ENCODE data around the gene HSPB7.
"Not testable (repeated sequence)": the region's sequence is repeated elsewhere in the genome, so short reads cannot be mapped to it uniquely, and the experiment has no call there.

The HSPB7 gene

DNA sequence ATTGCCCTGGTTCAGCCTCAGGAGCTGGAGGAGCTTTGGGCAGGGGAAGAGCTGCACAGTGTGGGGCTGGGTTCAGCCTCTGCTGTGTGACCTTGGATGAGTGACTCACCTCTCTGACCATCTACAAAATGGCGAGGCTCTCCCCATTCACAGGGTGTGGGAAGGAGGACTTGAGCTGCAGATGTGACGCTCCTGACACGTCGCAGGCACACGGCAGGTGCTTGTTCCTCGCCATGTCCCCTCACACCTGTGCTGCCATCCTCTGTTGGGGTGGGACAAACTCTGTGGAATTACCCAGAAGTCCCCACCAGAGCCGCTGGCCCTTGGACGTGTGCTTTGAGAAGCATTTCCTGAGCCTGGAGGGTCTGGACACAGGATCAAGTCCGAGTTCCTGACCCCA is 3.0 kb upstream of the HSPB7 start:
- DNase-seq, result not testable (repeated sequence)

DNA sequence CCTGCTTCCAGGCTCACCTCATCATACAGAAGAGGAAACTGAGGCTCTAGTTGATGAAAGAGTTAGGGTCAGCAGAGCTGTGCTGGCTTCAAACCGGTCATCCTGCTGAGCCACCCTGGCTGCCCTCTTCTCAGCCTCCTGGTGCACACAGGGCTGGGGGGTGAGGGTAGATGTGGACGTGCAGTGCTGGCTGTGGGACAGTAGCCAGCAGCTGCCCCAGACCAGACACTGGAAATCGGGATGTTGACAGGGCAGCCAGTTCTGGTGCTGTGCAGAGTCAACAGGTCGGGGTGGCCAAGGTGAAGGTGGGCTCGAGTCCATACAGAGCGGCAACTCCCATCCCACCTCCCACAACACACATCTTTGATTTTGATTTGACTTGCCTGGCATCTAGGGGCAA is 2.5 kb upstream of the HSPB7 start:
- no peak for DNase-seq

DNA sequence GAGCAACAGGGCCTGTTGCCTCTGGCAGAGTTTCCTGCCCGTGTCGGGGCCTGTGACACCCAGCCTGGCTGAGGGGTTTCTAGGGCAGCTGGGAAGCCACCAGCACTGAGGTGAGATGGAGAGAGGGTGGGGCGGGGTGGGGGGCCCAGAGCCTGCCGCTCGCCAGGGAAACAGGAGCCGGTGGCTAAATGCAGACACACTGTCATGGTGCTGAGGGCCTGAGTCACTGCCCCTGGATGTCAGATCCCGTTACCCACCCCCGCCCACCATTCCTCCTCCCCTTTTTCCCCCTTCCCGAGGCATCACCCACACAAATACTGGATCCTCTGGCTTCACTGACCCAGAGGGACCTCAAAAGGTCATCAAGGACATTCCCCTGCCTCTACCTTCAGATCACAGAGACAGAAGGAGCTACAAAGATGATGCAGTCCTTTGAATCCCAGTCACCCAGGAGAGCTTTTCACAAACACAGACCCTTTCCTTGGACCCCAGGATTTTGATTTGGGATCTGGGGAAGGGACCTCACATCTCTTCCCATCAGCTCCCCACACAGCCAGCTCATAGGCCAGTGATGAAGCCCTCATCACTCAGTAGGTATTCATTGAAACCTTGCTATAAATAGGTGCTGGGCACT is 1.9 kb upstream of the HSPB7 start:
- no peak for DNase-seq

DNA sequence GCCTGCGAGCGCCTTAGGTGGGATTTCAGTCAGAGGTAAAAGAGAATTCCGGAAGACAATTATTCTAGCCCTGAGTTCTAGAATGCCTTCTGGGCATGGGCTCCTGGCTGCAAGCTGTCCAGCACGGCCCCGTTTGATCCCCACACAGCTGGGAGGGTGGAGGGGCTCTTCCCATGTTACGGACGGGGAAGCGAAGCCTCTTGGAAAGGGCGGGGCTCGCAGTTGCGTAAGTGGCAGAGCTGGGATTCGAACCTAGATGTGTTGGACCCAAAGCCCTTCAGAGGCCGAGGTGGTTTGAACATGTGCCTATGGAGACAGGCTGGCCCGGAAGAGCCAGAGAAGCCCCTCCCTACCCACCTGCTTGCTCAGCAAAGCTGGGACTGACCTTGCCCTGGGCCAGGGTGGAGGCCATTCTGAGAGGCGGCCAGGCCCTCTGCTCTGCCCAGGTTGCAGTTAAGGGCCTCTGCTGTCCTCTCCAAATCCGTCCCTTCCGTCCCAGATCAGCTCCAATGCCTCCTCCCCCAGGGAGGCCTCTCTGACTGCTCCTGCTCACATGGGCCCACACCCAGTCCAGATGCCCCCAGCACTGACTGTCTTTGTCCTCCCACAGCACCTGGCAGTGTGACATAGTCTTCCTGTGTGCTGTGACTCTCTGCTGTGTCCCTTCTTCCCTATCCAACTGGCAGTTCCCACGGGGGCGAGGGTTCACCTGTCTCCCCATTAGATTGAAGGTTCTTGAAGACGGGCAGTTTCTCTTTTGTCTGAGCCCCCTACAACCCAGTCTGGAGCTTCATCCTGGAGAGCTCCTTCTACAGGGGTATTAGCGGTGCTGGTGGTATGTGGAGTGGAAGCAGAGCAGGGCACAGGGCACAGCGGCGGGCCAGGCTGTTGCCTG is 1.2 kb upstream of the HSPB7 start:
- DNase-seq, result no peak

DNA sequence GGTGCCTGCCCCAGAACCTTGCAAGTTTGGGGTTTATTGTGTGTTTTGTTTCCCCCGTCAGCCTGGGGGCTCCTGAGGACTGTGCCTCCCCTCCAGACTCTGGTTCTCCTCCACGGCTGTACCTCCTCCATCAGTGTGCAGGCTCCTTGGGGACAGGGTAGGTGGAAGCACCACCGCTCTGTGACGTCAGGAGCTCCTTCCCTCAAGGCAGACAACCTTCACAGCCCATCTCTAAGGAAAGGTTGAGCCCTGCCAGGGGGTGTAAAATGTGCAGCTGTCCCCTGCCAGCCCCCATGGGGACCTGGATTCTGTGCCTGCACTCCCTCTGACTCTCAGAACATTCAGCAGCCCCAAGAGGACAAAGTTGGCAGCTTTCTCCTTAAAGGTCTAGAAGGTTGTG is 465 bp upstream of the HSPB7 start:
- DNase-seq, result no peak

DNA sequence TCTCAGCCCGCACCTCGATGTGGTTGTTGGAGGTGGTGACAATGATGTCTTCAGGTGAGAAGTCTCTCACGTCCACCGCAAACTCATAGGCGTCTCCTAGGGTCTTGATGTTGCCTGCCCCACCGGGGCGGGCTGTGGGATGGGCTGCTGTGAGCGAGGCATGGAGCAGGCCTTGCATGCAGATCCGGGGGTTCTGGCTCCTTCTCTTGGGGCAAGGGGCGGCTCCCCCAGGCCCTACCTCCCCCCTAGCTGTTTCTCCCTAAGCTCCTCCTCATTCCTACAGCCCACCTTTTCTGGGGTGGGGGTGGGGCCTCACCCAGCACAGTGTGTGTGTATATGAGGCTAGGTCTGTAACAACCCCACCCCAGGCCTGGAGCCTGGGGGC is 775 bp downstream of the HSPB7 start:
- no peak for DNase-seq

DNA sequence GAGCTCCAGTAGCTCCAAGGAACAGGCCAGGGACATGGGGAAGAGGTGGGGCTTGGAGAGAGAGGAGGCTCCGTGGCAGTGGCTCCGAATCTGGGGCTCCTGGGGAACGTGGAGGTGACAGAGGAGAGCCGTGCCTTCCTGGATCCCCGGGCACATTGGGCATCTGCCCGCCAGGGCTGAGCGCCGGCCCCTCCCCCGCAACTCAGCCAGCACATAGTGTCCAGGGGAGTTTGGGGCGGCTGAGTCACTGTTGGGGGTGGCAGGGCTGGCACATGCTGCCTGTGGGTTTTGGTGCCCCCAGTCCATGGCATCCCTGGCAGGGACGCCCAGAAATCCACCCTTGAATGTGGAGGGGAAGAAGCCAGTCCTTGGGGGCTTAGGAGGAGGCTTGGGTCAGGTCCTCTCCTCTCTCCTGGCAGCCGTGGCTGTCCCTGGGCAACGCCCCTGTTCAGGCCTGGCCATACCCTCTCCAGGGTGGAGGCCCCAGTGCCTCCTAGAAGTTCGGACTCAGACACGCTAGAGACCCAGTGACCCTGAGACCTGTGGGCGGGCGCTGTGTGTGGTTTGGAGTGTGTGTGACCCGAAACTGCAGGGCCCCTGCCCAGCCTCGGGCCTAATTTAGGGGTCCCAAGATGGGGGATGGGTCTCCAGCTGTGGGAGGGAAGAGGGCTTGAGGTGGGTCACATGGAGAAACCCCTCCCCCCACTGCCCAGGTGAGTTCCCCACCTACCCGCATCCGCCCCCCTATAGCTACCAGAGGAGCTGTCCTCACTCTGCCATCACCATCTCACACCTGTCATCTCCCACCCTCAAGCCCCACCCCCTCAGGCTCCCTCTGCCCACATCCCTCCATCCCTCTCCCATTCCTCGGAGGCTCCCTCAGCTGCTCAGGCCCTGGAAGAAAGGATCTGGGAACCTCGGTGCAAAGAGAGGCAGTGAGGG is 1.6 kb downstream of the HSPB7 start:
- no peak for DNase-seq

DNA sequence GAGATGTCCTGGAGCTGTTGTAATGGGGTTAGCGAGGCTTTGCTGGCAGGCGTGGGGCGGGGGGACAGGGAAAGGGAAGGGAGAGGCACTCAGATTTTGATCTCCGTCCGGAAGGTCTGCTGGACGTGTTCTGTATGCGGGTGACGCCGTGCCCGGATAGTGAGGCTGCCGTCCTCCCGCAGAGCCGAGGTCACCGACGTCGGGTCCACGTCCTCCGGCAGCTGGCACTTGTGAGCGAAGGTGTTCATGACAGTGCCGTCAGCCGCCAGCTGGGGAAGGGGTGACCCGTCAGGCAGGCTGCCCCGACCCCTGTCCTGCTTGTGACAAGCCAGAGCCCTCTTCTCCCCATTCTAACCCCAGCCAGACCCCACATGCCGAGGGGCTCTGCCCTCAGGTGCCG is 2.4 kb downstream of the HSPB7 start:
- DNase-seq, result no peak

DNA sequence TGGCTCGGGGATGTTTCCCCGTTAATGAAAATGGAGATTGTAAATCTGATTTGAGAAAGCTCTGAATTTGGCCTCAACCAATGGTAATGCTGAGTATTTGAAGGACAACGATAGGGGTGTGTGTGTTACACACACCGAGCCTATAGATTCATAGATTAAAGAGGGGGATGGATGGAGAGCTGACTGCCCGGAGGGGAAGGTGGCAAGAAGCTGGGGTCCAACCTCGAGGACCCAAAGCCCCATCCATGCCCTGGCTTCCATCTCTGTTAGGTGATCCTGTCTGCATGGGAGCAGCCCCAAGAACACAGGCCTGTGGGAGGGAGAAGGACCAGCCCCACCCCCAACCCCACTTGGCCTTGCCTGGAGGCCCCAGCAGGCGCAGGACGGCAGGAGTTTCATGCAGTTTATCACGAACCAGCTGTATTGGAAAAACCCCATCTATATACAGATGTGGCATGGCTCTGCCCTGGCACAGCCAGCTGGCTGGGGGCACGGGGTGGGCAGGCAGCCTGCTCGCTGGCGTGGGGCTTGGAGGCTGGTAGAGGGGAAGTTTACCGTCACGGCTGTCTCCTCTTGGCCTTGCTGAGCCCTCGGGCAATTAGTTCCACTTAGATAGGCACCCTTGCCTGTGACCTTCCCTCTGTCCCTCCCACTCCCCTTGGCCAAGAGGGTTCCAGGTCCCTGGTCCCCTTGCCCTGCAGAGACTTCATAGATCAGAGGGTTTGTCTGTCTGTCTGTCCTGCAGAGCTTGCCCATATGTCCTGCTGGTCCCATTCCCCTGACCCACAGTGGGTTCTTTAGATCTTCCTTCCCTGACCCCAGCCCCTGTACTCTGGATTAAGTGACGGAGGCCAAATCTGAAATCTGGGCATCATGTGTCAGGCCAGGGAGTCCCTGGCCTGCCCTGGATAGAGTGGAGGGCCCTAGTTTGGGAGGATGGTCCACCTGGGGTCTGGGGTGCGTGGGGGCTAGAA is 3.0 kb downstream of the HSPB7 start:
- no peak for DNase-seq

- no peak for DNase-seq
These were observed 4.0 kb downstream of the HSPB7 start for GRCh38 chr1:16013908-16014258.

- no peak for DNase-seq
These were observed 4.5 kb downstream of the HSPB7 start for GRCh38 chr1:16013220-16013907.

- no peak for DNase-seq
These were observed 5.1 kb downstream of the HSPB7 start for GRCh38 chr1:16012590-16013219.

GRCh38 chr1:16011936-16012589 is 5.8 kb downstream of the HSPB7 start:
- DNase-seq, result no peak

DNA sequence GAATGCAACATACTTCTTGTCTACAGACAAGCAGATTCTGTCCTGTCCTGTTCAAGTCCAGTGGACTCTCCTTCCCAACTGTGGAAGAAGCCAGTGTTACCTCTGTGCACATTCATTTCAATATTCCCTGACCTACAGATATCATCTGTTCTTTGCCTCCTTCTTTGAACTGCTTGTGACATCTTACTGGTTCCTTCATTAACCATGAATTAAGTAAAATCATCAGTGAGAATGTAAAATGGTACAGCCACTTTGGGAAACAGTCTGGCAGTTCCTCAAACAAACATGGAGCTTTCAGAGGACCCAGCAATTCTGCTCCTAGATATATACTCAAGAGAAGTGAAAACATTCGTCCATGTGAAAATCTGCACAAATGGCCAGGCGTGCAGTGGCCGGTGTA is 7.0 kb downstream of the HSPB7 start:
- no peak for DNase-seq

GRCh38 chr1:16009678-16010077 is 8.2 kb downstream of the HSPB7 start:
- DNase-seq, result no peak

DNA sequence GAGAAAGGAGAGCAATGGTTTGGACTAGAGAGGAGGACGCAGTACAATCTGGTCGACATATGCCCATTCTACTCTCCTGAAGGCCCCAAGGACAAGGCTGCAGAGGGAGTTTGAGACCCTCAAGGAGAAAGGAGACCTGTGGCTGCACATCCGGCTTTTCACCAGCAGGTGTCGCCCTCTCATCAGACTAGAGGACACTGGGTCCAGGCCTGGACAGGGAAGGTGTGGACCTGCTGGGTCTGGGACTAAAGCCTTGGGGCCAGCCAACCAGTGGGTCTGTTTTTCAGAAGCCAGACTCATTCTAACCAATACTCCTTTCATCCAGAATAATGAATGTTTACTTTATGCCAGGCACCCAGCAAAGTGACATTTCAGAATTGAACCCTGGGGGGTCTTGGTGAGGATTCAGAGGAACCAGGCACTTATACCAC is 8.8 kb downstream of the HSPB7 start:
- no peak for DNase-seq

DNA sequence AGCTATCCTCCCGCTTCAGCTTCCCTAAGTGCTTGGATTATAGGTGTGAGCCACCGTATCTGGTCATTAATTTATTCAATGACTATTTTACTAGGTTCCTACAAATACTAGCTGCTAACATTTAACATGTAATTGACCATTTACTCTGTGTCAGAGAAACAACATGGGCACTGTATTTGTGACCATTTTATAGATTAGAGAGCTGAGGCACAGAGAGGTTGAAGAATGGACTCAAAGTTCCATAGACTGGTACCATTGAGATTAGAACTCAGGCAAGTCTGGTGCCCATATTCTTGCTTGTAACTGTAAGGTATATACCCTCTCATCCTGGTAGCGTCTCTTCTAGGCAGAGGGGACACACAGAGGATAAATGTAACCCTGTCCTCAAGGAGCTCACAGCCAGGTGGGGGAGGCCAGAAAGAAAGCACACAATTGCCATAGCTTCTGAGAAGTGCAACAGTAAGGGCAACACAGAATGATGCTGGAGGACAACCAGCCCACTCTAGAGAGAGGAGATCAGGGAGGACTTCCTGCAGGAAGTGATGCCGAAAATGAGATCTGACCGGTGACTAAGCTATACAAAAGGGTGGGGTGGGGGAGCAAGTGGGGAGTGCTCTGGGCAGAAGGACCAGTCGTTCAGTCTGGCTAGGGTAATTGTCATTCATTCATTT is 10.0 kb downstream of the HSPB7 start:
- DNase-seq, result no peak

DNA sequence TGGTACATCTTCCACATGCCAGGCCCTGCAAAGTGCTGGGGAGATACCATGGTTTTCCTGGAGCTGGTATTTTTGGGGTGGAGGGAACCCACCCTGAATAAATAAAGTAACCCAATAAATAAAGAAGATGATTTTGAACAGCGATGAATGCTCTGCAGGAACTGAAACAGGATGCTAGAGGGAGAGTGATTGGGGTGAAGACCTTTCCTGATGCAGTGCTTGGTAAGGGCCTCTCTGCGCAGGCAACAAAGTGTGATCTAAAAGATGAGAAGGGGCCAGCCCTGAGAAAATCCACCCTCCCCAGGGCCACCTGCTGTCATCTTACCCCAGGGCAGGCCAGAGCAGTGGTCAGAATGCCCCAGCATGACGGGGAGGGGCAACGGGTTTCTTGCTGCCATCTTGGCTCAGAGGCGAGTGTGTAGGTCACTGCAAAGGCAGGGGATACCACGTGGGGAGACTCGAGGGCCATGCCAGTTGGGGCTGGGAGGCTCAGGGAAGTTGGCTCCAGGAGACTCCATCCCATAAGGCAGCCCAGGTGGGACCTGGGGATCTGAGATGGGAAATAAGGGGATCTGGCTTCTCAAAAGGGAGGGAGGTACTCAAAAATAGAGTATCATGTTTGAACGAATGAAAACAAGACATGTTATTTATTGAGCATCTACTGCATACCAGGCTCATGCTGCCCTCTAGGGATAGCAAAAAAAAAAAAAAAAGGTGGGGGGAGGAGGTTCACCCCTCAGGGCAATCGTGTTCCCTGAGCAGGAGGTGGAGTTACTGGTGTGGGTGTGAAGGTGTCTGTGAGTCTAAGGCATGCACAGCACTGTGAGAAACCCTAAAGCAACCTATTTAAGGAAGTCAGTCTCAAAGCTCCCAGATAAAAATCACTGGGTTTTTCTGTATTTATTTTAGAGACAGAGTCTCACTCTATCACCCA is 11.0 kb downstream of the HSPB7 start:
- no peak for DNase-seq

DNA sequence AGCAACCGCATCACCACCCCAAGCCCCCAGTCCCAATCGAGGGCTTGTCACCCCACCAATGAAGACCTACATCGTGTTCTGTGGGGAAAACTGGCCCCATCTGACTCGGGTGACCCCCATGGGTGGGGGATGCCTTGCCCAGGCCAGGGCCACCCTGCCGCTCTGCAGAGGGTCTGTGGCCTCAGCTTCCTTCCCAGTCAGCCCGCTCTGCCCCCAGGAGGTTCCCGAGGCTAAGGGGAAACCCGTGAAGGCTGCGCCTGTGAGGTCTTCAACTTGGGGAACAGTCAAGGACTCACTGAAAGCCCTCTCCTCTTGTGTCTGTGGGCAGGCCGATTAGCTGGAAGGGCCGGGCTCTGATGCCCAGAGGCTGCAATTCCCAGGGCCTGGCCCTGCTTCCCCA is 11.8 kb downstream of the HSPB7 start:
- DNase-seq, result no peak
